GM13976 (cell line): ENCODE data around the gene ARHGAP11A.
A peak's percentile ranks its signal among the peaks of the same experiment; 100 is the strongest.
"Not testable (repeated sequence)": the region's sequence is repeated elsewhere in the genome, so short reads cannot be mapped to it uniquely, and the experiment has no call there.

Experiments
- DNase-seq: peaks from one replicate; pipeline ENCODE4 v3.0.0; 2012; ENCODE audit warnings: low spot score
- CTCF ChIP-seq: IDR thresholded peaks from 2 replicates; pipeline ENCODE4 v1.5.1; 2012; ENCODE audit warnings: borderline replicate concordance, mild to moderate bottlenecking; ENCODE audit not compliant: insufficient read depth; ENCODE audit errors: extremely low read depth, missing control alignments, control extremely low read depth
- in situ Hi-C: fragments of 300-500 bp; cut with MboI; formaldehyde crosslinking; loops from one replicate; pipeline ENCODE4 v1.12.0; 2022; ENCODE audit warnings: low sequenced_read_pairs, mixed read lengths, inconsistent platforms; ENCODE audit not compliant: unreplicated experiment

The ARHGAP11A gene, protein sequence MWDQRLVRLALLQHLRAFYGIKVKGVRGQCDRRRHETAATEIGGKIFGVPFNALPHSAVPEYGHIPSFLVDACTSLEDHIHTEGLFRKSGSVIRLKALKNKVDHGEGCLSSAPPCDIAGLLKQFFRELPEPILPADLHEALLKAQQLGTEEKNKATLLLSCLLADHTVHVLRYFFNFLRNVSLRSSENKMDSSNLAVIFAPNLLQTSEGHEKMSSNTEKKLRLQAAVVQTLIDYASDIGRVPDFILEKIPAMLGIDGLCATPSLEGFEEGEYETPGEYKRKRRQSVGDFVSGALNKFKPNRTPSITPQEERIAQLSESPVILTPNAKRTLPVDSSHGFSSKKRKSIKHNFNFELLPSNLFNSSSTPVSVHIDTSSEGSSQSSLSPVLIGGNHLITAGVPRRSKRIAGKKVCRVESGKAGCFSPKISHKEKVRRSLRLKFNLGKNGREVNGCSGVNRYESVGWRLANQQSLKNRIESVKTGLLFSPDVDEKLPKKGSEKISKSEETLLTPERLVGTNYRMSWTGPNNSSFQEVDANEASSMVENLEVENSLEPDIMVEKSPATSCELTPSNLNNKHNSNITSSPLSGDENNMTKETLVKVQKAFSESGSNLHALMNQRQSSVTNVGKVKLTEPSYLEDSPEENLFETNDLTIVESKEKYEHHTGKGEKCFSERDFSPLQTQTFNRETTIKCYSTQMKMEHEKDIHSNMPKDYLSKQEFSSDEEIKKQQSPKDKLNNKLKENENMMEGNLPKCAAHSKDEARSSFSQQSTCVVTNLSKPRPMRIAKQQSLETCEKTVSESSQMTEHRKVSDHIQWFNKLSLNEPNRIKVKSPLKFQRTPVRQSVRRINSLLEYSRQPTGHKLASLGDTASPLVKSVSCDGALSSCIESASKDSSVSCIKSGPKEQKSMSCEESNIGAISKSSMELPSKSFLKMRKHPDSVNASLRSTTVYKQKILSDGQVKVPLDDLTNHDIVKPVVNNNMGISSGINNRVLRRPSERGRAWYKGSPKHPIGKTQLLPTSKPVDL

DNA sequence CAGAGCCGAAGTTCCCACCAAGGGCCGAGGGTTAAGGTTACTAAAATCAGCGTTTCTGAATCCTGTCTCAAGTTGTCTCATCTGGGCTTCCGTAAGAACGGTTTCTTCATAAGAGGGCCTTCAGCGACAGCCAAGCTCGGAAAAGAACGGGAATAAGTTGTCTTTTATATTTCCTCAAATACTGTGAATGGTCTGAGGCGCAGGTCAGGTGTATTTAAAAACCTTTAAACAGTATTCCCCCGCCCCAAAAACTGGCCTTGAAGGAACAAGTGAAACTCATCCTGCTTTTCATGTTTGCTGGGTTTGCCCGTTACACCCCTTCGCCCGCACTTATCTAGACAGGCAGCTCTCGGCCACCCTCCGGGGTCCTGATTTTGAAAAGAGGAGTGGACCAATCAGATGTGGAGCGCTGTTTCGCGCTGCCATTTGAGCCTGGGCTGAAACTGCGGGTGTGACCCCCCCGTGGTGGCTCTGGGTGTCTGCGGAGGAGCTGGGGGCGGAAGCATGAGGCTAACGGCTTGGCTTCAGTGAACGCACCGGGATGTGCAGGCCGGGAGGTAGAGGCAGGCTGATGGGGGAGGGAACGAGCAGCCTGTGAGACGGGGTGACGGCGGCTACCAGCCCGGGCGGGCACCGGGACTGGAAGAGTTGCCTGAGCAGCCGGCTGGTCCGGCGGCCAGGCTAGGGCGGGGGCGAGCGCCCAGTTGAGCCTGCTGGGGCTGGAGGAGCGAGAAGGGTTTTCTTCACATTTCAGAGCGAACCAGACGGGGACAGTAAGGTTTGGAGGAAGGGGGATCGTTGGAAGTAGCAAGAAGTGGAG, at the start of gene ARHGAP11A:
Gene ARHGAP11A (plus strand): TSS at position 454 of the 820 bp plus-strand sequence. CDS start 708 bp downstream, outside the sequence.
- peak; percentile 56 for DNase-seq
- in situ Hi-C loops, result loop anchor here (25.0 kb wide), 1 partner anchor 1978 kb away; the partner anchor contains the start of gene ARHGAP11B

DNA sequence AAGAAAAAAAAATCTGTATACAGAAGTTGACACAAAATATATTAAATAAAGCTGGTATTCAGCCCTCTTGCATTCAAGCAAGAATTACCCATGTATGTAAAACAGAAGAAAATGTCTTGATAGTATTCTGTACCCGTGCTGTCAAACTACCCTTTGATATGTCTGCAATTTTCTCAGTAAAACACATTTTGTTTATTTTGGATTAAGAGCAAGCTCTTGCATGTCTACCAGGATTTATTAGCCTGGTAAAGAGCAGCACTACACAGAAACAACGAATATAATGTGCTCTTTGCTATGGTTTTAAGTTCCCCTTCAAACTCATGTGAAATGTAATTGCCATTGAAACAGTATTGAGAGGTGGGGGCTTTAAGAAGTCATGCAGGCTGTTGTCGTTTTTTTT, 46.3 kb upstream of the ARHGAP11A start:
- in situ Hi-C loops, DNase-seq: not testable (repeated sequence)

- DNase-seq, in situ Hi-C loops: not testable (repeated sequence)
Measured at GRCh38 chr15:32578482-32578881, 36.8 kb upstream of the ARHGAP11A start.

- DNase-seq, in situ Hi-C loops: not testable (repeated sequence)
Measured at GRCh38 chr15:32585844-32586243, 29.5 kb upstream of the ARHGAP11A start.

GRCh38 chr15:32593151-32593550, 22.2 kb upstream of the ARHGAP11A start, which contains the start of gene GOLGA8N:
Gene GOLGA8N (plus strand): TSS chr15:32593456.
- DNase-seq, in situ Hi-C loops: not testable (repeated sequence)

- DNase-seq, result not testable (repeated sequence)
- in situ Hi-C loops, result loop anchor here (25.0 kb wide), 1 partner anchor 1972 kb away; the partner anchor contains the start of gene ARHGAP11B
Measured at GRCh38 chr15:32609518-32609917, 5.8 kb upstream of the ARHGAP11A start.

GRCh38 chr15:32610719-32611118, 4.6 kb upstream of the ARHGAP11A start:
- not testable (repeated sequence) for DNase-seq
- in situ Hi-C loops, result loop anchor here (25.0 kb wide), 1 partner anchor 1973 kb away; the partner anchor contains the start of gene ARHGAP11B

DNA sequence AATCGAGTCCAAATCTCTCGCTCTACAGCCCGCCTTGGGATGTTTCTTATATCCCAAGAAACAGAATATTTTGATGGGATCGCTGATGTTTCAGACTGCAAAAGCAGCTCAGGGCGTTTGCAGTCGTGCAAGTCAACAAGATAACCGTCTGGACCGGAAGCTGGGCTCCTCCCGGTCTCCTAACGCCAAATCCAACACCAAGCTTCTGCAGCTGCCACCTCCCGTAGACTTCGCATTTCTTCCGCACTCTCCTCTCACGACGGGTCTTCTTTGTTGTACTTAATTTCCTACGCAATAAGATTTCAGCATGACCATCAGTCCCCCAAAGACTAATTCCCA, 623 bp upstream of the ARHGAP11A start:
- not testable (repeated sequence) for DNase-seq
- in situ Hi-C loops, result loop anchor here (25.0 kb wide), 1 partner anchor 1977 kb away; the partner anchor contains the start of gene ARHGAP11B

DNA sequence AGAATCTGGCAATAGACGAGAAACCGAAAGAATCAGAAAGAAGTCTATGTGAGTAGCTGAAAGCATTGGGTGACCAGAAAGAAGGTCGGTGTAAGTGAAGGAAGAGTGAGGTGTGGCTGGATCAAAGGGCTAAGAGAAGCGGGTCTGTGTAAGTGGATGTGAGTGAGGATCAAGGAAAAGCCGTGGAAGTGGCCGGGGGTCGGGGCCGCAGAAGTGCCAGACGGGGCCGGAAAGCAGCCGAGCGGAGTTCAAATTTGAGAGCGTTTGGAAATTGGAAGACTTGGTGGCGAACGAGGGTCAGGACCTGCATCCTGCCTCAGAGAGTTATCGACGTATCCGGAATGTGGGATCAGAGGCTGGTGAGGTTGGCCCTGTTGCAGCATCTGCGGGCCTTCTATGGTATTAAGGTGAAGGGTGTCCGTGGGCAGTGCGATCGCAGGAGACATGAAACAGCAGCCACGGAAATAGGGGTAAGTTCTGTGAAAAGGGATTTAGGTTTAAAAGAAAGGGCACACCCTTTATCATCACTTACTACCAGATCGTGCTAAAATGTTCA, 645 bp downstream of the ARHGAP11A start:
- DNase-seq, result not testable (repeated sequence)
- in situ Hi-C loops, result loop anchor here (25.0 kb wide), 1 partner anchor 1979 kb away; the partner anchor contains the start of gene ARHGAP11B

DNA sequence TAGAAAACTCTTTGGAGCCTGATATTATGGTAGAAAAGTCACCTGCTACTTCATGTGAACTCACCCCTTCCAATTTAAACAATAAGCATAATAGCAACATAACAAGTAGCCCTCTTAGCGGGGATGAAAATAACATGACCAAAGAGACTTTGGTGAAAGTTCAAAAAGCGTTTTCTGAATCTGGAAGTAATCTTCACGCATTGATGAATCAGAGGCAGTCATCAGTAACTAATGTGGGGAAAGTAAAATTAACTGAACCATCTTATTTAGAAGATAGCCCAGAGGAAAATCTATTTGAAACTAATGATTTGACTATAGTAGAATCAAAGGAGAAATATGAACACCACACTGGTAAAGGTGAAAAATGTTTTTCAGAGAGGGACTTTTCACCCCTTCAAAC, 21.1 kb downstream of the ARHGAP11A start:
- in situ Hi-C loops, result no loop called here
- no peak for TF ChIP-seq CTCF
- no peak for DNase-seq
